HG02970 (cell line): ENCODE data around the gene RNF214.
A peak's percentile ranks its signal among the peaks of the same experiment; 100 is the strongest.
"Not testable (repeated sequence)": the region's sequence is repeated elsewhere in the genome, so short reads cannot be mapped to it uniquely, and the experiment has no call there.

Experiments
- ATAC-seq: cut with Tn5 transposase; IDR thresholded peaks from one replicate; pipeline ENCODE4 v1.9.1; 2021; ENCODE audit warnings: mild to moderate bottlenecking, moderate library complexity, moderate number of reproducible peaks; ENCODE audit not compliant: unreplicated experiment, low FRiP score

Gene RNF214

DNA sequence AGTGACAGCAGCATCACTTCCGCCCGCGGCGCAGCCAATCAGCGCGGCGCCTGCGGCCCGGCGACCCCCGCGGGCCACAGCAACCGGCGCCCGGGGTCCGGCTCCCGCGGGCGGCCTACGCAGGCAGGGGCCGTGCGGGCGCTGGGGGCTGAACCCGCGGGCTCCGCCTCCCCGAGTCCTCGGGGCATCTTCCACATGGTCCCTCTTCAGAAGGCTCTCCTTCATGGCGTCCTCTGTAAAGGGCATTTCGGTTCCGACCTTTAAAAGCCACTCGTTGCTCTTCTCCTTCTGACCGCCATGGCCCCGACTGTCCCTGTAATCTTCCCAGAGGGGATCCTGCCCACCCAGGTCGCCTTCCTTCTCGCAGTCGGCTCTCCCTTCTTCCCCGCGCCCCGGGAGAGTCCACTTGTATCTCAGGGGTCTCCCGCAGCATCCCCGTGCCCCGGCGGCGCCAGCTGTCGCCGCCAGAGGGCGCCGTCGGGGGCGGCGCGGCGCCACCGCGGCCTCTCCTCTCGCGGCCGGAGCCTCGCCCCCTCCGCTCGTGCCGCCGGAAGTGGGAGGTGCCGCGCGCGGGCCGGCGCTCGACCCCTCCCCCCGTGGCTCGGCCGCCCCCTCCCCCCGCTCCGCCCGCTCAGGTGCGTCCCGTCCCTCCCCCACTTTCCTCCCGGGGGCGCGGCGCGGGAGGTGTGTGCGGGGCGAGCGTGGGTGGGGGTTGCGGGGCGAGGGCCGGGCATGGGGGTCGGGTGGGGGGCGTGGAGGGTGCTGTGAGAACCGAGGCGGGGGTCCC lies at the start of gene RNF214:
Gene RNF214, plus strand, starts transcription at position 580 of the 787 bp plus-strand sequence. CDS start 1,602 bp downstream, outside the sequence.
- ATAC-seq: peak; percentile 84

DNA sequence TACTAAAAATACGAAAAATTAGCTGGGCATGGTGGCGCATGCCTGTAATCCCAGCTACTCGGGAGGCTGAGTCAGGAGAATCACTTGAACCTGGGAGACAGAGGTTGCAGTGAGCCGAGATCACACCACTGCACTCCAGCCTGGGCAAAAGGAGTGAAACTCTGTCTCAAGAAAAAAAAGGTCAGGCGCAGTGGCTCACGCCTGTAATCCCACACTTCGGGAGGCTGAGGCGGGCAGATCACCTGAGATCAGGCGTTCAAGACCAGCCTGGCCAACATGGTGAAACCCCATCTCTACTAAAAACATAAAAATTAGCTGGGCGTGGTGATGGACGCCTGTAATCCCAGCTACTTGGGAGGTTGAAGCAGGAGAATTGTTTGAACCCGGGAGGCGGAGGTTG lies 49.3 kb upstream of the RNF214 start:
- ATAC-seq: not testable (repeated sequence)

DNA sequence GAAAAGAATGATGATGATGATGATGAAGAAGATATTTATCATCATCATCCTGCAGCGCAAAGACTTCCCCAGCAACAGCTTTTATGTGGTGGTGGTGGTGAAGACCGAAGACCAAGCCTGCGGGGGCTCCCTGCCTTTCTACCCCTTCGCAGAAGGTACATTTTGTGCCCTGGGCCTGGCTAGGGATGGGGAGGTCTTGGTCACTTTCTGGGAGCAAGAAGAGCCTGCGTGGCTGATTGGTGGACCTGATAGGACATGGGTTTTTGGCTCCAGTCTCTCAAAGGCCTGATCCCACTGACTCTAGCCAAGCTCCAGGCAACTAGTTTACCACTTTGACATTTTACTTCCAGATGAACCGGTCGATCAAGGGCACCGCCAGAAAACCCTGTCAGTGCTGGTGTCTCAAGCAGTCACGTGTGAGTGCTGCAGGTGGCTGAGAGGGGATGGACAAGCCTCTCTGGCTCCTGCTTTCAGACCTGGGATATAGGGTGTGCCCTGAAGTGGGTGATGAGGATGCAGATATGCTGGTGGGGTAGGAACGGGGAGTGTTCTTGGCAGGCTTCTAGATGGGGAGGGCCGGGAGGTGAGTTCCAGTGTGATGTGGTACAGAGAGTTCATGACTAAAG lies 48.6 kb upstream of the RNF214 start:
- ATAC-seq: no peak

DNA sequence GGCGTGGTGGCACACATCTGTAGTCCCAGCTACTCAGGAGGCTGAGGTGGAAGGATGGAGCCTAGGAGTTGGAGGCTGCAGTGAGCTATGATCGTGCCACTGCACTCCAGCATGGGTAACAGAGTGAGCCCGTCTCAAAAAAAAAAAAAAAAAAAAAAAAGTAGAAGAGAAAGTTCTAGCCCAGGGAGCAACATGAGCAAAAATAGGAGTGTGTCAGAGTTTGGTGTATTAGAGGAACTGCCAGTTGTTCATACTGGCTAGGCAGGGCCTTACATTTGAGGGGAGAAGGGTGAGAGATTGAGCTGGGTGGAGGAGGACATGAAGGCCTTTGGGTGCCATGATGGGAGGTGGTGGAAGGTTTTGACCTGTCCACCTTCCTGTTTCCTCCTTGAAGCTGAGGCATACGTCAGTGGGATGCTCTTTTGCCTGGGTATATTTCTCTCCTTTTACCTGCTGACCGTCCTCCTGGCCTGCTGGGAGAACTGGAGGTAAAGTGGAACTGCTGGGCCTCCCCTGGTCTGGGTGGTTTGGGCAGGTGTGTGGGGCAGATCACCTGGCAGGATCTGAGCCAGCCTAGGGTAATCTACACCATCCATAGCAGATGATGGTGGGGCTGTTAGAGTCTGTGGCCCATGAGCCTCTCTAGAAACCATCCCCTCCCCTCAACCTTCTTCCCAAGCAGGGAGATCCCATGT lies 46.6 kb upstream of the RNF214 start:
- no peak for ATAC-seq

DNA sequence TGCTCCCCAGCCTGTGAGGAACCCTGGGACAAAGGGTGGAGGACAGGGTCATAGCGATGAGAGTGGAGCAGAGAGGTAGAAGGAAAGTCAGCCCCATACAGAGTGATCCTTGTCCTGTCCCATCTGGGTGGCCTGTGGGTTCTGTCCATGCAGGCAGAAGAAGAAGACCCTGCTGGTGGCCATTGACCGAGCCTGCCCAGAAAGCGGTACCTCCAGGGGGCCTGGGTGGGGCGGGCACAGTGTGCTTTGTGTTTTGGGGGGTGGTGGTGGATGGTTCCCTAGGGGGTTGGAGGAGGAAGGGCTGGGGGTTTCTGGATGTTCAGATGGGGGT lies 46.1 kb upstream of the RNF214 start:
- no peak for ATAC-seq

DNA sequence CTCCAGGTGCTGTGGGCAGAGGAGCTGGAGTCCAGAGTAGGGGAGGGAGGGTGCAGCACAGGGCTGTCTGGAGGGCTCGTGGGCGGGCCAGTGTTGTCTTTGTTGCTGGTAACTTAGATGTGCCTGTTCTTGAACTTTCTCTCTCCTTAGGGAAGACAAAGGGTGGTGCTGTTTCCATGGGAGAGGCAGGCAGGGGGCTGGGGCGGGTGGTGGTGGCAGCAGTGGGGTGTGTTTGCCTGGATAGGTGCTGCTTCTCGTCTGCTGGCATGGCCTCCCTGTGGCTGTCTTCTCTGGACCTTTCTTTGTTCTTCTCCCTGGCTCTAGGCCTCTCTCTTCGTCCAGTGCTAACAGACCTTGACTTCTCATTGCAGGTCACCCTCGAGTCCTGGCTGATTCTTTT lies 45.5 kb upstream of the RNF214 start:
- ATAC-seq: no peak

DNA sequence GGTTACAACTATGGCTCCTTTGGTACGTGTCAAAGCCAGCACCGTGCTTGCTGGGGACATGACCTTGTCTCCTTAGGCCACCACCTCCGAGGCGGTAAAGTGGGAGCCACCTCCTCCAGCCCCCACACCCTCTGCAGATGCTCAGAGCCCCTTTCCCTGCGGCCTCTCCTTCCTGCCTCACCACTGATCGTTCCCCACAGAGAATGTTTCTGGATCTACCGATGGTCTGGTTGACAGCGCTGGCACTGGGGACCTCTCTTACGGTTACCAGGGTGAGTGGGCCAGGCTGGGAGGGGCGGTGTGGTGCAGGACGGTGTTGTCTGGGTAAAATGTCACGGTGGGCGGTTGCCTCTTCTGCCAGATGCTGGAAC lies 45.1 kb upstream of the RNF214 start:
- ATAC-seq: no peak

DNA sequence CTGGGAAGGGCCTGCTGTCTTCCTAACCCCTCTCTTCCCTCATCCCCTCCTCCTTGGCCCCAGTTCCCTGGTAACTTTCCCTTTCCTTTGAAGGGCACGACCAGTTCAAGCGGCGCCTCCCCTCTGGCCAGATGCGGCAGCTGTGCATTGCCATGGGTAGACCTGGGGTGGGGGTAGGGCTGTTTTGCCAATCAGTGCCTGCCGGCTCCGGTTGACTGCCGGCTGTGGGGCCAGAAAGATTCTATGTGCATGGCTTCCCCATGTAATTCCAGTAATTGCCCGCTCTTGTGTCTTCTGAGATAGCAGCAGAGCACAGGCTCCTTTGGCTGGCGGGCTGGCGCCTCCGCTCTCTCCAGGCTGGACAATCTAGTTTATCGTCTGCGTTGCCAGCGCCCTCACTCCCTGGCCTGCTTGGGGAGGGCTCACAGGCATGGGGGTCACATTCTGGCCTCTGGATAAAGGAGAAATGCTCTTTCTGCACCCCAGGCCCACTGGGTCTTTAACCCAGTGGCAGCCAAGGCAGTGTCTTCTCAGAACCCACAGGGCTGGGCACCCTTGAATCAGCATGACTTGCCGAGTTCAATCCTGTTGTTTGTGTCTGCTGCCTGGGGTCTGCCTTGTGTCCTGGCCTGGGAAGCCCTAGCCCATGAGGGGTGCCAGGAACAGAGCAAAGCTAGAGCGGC lies 44.5 kb upstream of the RNF214 start:
- ATAC-seq: no peak

DNA sequence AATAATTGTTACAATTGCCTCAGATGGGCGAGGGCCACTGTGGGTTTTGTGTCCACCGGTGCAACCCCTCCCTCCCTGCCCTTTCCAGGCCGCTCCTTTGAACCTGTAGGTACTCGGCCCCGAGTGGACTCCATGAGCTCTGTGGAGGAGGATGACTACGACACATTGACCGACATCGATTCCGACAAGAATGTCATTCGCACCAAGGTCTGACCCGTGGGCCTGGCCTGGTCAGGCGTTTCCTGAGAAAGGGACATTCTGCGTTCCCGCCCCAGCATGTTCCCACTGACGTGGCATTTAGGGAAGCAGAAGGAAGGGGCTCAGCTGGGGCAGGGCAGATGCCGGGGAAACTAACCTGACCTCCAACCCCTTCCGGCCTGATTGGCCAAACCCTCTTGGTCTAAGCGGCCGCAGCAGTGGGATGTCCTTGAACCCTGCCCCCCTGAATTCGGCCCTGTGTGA lies 43.8 kb upstream of the RNF214 start:
- no peak for ATAC-seq

DNA sequence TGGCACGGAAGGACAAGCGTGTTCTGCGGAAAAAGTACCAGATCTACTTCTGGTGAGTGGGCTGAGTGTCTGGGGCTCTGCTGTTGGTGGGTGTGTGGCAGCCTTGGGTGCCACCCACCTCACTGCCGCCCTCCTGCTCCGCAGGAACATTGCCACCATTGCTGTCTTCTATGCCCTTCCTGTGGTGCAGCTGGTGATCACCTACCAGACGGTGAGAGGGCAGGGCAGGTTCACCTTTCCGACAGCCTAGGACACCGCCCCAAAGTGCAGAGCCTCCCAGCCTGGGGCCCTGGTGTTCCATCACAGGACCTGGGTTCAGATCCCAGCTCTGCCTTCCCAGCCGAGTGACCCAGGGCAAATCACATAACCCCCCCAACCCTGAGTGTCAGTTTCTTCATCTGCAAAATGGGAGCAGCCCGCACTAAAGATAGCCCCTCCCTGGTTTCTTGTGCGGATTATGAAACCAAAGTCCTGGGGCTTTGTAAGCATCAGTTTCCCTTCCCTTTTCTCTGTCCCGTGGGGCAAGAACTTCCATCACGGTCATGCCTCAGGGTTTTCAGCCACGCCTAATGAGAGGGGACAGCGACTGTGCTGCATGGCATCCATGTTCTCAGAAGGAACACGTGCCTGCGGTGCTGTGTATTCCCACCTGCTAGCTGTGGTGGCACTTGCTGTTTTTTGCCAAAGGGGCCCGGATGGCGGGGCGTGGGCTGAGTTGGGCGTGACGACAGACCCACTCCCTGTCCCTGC lies 43.1 kb upstream of the RNF214 start:
- no peak for ATAC-seq

DNA sequence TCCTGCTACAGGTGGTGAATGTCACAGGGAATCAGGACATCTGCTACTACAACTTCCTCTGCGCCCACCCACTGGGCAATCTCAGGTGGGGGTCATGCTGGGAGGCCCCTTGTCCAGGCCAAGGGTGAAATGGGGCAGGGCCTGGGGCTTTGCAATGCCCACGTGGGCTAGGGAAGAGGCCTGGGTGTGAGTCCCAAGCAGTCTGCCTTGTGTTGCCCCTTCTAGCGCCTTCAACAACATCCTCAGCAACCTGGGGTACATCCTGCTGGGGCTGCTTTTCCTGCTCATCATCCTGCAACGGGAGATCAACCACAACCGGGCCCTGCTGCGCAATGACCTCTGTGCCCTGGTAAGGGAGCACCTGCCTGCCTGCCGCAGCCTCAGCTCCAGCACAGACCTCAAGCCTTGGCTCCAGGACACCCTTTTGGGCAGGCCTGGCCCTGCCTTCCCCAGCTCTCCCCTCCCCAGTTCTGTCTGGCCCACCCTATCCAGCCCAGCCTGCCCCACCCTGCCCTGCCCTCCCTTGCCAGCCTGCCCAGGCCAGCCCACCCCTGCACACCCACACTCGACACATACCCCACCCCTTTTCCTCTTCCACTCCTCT lies 42.4 kb upstream of the RNF214 start:
- ATAC-seq: no peak

DNA sequence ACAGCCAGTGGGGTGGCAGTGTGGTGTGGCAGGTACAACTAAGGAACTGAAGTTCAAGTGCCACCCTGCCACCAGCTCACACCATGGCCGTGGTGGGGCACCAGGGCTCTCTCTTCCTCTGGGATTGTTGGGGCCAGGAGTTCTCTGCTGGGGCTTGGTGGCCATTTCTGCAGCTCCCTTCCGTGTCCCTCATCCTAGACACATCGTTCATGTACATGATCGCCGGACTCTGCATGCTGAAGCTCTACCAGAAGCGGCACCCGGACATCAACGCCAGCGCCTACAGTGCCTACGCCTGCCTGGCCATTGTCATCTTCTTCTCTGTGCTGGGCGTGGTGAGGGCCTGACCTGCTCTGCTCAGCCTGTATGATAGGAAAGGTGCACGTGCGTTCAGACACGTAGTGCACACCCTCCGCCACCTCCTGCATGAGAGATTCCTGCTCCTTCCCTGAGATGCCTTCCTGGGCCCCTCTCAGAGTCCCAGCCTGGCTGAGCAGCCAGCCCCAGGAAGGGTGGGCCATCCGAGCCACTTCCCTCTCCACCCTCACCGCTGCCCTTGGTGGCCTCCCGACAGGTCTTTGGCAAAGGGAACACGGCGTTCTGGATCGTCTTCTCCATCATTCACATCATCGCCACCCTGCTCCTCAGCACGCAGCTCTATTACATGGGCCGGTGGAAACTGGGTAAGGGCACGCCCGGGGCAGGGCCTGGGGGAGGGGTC lies 40.6 kb upstream of the RNF214 start:
- ATAC-seq: no peak

DNA sequence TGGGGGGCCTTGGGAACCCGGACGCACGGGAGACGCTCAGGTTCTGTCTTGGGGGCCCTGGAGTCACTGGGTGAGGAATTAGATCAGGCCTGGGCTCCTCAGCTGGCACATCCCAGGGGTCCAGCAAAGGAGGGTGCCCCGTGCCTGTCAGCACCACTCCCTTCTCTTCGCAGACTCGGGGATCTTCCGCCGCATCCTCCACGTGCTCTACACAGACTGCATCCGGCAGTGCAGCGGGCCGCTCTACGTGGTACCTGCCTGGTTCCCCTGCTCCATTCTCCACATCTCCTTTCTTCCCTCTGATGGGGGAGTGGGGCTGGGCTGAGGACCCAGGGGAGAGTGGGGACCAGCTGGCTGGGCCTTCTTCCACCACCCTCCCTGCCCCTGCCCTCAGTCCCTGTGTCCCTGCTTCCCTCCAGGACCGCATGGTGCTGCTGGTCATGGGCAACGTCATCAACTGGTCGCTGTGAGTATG lies 40.0 kb upstream of the RNF214 start:
- ATAC-seq: no peak

DNA sequence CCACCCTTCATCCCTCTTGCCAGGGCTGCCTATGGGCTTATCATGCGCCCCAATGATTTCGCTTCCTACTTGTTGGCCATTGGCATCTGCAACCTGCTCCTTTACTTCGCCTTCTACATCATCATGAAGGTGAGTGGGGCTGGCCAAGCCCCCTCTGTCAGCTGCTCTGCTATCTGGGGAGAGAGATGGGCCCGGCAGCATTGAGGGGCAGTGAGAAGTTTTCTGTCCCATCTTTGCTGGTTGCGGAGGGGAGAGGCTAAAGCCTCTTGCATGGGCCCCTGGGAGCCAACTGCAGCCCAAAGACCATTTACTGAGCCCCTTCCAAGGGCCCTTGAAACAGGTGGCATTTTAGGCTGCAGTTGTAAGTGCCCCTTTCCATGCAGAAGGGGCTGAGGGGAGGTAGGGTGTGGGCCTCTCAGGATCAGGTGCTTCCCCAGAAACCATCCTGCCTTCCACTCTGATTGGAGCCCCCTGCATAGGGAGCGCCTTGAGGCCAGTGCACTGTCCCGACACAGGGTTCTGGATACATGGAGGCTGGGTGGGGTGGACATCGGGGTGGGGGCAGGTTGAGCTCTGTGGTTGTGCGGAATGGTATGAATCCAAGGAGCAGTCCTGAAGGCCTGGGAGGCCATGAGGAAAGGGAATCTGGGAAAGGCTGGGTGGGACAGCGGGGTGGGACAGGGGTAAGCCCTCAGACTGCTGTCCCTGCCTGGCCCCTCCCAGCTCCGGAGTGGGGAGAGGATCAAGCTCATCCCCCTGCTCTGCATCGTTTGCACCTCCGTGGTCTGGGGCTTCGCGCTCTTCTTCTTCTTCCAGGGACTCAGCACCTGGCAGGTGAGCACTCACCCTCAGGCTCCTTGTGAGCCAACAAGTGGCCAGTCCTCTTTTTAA lies 39.1 kb upstream of the RNF214 start:
- no peak for ATAC-seq

DNA sequence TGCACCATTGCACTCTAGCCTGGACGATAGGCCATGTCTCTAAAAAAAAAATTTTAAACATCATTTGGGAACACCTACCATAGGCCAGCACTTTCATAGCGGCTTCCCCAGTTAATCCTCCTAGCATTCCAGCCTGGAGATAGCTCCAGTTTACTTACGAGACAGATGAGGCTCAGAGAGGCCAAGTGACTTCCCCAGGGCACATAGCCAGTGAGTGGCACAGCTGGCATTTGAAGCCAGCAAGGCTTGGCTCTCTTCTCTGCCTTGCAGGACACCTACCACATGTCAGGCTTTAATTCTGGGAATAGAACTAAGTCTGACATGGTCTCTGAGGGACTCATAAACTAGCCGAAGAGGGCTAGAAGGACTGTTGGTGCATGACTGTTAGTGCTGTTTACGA lies 38.2 kb upstream of the RNF214 start:
- no peak for ATAC-seq

DNA sequence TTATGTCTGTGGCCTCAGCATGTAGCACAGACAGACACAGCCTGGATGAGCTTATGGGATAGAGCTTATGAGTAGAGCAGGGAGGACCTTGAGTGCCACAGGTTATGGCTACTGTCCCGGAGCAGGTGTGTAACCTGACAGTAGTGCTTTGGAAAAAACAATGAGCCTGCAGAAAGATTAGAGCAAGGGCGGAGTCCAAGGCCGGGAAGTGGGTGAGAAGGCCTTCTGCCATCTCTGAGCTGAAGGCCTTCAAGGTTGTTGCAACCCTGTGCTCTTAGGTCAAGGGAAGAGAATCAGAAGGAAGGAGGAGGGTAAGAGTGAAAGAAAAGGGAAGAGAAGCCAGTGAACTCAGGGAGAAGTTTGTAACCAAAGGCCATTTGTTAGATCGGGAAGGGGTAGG lies 37.2 kb upstream of the RNF214 start:
- ATAC-seq: no peak

DNA sequence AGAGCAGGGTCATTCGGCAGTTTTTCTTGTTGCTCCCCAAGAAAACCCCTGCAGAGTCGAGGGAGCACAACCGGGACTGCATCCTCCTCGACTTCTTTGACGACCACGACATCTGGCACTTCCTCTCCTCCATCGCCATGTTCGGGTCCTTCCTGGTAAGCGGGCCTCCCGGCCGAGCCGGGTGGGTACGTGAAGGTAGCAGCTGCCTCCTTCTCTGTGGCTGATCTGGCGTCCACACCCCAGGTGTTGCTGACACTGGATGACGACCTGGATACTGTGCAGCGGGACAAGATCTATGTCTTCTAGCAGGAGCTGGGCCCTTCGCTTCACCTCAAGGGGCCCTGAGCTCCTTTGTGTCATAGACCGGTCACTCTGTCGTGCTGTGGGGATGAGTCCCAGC lies 36.7 kb upstream of the RNF214 start:
- no peak for ATAC-seq

DNA sequence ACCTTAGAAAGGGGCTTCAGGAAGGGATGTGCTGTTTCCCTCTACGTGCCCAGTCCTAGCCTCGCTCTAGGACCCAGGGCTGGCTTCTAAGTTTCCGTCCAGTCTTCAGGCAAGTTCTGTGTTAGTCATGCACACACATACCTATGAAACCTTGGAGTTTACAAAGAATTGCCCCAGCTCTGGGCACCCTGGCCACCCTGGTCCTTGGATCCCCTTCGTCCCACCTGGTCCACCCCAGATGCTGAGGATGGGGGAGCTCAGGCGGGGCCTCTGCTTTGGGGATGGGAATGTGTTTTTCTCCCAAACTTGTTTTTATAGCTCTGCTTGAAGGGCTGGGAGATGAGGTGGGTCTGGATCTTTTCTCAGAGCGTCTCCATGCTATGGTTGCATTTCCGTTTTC lies 35.5 kb upstream of the RNF214 start:
- ATAC-seq: no peak
